HepG2 (cell line): ENCODE data around the gene EMP2.

Experiments
- ELF1 ChIP-seq: sonication (generic); formaldehyde crosslinking; IDR thresholded peaks from 2 replicates; pipeline ENCODE4 v1.4.0; 2020; ENCODE audit warnings: missing genetic modification reagents
- EP300 ChIP-seq, 3 experiments: sonication (generic) in 1 of 3; formaldehyde crosslinking in 1 of 3; IDR thresholded peaks; 2 replicates each; pipeline versions ENCODE4 v1.5.1 to v1.6.1; 2011 to 2020; ENCODE audit warnings: low read depth in 2 of 3, low read length in 2 of 3, borderline replicate concordance in 1 of 3, improper control_type of control experiment in 1 of 3, mild to moderate bottlenecking in 1 of 3, missing genetic modification reagents in 1 of 3, moderate library complexity in 1 of 3
- LCORL ChIP-seq, 2 experiments: fragments of 450-650 bp in 1 of 2; sonication (generic) in 1 of 2; formaldehyde crosslinking in 1 of 2; IDR thresholded peaks; 2 replicates each; pipeline versions ENCODE4 v1.5.0 to v1.6.1; 2017 to 2020; ENCODE audit warnings: antibody characterized with exemption in 1 of 2, missing genetic modification reagents in 1 of 2
- NKX3-1 ChIP-seq: sonication (generic); formaldehyde crosslinking; IDR thresholded peaks from 2 replicates; pipeline ENCODE4 v1.5.0; 2020; ENCODE audit warnings: missing genetic modification reagents
- NRL ChIP-seq: sonication (generic); formaldehyde crosslinking; IDR thresholded peaks from 2 replicates; pipeline ENCODE4 v1.5.0; 2020; ENCODE audit warnings: missing genetic modification reagents, mild to moderate bottlenecking, moderate library complexity, borderline replicate concordance
- RAD21 ChIP-seq: fragments of 450-650 bp; formaldehyde crosslinking; IDR thresholded peaks from 2 replicates; pipeline ENCODE4 v1.5.0; 2020; ENCODE audit warnings: mild to moderate bottlenecking
- TF ChIP-seq, protein P1 (sequence below), 2 experiments: IDR thresholded peaks; 2 replicates each; pipeline ENCODE4 v1.6.1; 2011 to 2012; ENCODE audit warnings: low read length in 2 of 2, borderline replicate concordance in 1 of 2, low read depth in 1 of 2, mild to moderate bottlenecking in 1 of 2, moderate library complexity in 1 of 2
- TF ChIP-seq, protein P2 (sequence below): sonication (generic); formaldehyde crosslinking; IDR thresholded peaks from 2 replicates; pipeline ENCODE4 v1.8.1; 2023; ENCODE audit warnings: mild to moderate bottlenecking, missing genetic modification reagents
- TF ChIP-seq, protein P3 (sequence below): sonication (generic); formaldehyde crosslinking; IDR thresholded peaks from 2 replicates; pipeline ENCODE4 v1.4.0; 2020; ENCODE audit warnings: missing genetic modification reagents, mild to moderate bottlenecking, borderline replicate concordance
- TF ChIP-seq, protein P4 (sequence below): IDR thresholded peaks from 2 replicates; pipeline ENCODE4 v1.6.1; 2012; ENCODE audit warnings: low read length, improper control_type of control experiment

DNA sequence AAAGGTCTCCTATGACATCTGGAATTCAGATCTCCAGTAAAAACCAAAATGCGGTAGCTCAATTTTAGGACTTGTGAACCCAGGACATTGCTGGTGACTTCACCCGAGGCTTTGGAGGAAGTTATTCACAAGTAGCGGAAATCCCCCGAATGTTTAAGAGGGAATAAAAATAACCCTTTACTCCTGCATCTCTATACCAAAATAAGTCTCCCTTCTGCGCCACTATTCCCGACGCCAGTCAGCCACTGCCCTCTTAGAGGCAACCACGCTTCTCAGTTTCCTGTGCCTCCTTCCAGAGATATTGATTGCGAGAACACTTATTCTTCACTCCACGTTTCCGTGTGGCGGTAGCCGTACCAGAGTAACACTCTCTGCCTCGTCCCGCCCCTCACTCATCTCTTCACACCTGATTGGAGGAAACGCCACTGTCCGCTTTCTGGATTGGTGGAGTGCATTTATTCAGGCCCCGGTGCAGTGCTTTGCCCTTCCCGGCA, 27.4 kb downstream of the EMP2 start:
- no peak for TF ChIP-seq LCORL (IDR thresholded peaks at IDR 0.05)
- no peak for TF ChIP-seq LCORL (CRISPR knock-in tag; IDR thresholded peaks at IDR 0.05)
- TF ChIP-seq NKX3-1 (CRISPR knock-in tag): no peak
- TF ChIP-seq, protein P1, sequence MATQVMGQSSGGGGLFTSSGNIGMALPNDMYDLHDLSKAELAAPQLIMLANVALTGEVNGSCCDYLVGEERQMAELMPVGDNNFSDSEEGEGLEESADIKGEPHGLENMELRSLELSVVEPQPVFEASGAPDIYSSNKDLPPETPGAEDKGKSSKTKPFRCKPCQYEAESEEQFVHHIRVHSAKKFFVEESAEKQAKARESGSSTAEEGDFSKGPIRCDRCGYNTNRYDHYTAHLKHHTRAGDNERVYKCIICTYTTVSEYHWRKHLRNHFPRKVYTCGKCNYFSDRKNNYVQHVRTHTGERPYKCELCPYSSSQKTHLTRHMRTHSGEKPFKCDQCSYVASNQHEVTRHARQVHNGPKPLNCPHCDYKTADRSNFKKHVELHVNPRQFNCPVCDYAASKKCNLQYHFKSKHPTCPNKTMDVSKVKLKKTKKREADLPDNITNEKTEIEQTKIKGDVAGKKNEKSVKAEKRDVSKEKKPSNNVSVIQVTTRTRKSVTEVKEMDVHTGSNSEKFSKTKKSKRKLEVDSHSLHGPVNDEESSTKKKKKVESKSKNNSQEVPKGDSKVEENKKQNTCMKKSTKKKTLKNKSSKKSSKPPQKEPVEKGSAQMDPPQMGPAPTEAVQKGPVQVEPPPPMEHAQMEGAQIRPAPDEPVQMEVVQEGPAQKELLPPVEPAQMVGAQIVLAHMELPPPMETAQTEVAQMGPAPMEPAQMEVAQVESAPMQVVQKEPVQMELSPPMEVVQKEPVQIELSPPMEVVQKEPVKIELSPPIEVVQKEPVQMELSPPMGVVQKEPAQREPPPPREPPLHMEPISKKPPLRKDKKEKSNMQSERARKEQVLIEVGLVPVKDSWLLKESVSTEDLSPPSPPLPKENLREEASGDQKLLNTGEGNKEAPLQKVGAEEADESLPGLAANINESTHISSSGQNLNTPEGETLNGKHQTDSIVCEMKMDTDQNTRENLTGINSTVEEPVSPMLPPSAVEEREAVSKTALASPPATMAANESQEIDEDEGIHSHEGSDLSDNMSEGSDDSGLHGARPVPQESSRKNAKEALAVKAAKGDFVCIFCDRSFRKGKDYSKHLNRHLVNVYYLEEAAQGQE (IDR thresholded peaks at IDR 0.05; ENCODE audit: borderline replicate concordance in 1 of 2, low read depth in 1 of 2, low read length in 2 of 2): no peak
- no peak for TF ChIP-seq NRL (CRISPR knock-in tag)
- TF ChIP-seq EP300 (IDR thresholded peaks at IDR 0.05; ENCODE audit: low read depth in 2 of 2, low read length in 2 of 2): no peak
- TF ChIP-seq EP300 (CRISPR knock-in tag; IDR thresholded peaks at IDR 0.05; ENCODE audit: borderline replicate concordance): no peak
- TF ChIP-seq RAD21 (CRISPR knock-in tag): no peak
- TF ChIP-seq, protein P2, sequence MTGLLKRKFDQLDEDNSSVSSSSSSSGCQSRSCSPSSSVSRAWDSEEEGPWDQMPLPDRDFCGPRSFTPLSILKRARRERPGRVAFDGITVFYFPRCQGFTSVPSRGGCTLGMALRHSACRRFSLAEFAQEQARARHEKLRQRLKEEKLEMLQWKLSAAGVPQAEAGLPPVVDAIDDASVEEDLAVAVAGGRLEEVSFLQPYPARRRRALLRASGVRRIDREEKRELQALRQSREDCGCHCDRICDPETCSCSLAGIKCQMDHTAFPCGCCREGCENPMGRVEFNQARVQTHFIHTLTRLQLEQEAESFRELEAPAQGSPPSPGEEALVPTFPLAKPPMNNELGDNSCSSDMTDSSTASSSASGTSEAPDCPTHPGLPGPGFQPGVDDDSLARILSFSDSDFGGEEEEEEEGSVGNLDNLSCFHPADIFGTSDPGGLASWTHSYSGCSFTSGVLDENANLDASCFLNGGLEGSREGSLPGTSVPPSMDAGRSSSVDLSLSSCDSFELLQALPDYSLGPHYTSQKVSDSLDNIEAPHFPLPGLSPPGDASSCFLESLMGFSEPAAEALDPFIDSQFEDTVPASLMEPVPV: no peak
- TF ChIP-seq, protein P3, sequence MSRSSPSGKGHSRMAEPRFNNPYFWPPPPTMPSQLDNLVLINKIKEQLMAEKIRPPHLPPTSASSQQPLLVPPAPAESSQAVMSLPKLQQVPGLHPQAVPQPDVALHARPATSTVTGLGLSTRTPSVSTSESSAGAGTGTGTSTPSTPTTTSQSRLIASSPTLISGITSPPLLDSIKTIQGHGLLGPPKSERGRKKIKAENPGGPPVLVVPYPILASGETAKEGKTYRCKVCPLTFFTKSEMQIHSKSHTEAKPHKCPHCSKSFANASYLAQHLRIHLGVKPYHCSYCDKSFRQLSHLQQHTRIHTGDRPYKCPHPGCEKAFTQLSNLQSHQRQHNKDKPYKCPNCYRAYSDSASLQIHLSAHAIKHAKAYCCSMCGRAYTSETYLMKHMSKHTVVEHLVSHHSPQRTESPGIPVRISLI (CRISPR knock-in tag): no peak
- no peak for TF ChIP-seq ELF1 (CRISPR knock-in tag)
- TF ChIP-seq, protein P4, sequence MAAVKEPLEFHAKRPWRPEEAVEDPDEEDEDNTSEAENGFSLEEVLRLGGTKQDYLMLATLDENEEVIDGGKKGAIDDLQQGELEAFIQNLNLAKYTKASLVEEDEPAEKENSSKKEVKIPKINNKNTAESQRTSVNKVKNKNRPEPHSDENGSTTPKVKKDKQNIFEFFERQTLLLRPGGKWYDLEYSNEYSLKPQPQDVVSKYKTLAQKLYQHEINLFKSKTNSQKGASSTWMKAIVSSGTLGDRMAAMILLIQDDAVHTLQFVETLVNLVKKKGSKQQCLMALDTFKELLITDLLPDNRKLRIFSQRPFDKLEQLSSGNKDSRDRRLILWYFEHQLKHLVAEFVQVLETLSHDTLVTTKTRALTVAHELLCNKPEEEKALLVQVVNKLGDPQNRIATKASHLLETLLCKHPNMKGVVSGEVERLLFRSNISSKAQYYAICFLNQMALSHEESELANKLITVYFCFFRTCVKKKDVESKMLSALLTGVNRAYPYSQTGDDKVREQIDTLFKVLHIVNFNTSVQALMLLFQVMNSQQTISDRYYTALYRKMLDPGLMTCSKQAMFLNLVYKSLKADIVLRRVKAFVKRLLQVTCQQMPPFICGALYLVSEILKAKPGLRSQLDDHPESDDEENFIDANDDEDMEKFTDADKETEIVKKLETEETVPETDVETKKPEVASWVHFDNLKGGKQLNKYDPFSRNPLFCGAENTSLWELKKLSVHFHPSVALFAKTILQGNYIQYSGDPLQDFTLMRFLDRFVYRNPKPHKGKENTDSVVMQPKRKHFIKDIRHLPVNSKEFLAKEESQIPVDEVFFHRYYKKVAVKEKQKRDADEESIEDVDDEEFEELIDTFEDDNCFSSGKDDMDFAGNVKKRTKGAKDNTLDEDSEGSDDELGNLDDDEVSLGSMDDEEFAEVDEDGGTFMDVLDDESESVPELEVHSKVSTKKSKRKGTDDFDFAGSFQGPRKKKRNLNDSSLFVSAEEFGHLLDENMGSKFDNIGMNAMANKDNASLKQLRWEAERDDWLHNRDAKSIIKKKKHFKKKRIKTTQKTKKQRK: no peak
